OCI-LY1 (cell line): ENCODE data around the gene CDC42BPA.

ENCODE experiments used
- H2AFZ ChIP-seq: fragments of 200-600 bp; sonication (generic), shearing (Covaris generic); 2 replicates; pipeline ENCODE4 v1.6.0; 2014; ENCODE audit warnings: antibody characterized with exemption, mild to moderate bottlenecking, low read length
- H3F3A ChIP-seq: fragments of 200-600 bp; sonication (generic), shearing (Covaris generic); 2 replicates; pipeline ENCODE4 v1.6.0; 2014; ENCODE audit warnings: mild to moderate bottlenecking, antibody characterized with exemption, low read length, moderate library complexity; ENCODE audit not compliant: insufficient read depth
- H3K27ac ChIP-seq: fragments of 200-600 bp; sonication (generic); 2 replicates; pipeline ENCODE4 v1.5.1; 2014; ENCODE audit warnings: low read length, mixed run types, mild to moderate bottlenecking, low read depth; ENCODE audit not compliant: poor library complexity, severe bottlenecking
- H3K27me3 ChIP-seq: fragments of 200-600 bp; sonication (generic); 2 replicates; pipeline ENCODE4 v1.6.0; 2014; ENCODE audit warnings: antibody characterized with exemption, mild to moderate bottlenecking, low read length, moderate library complexity; ENCODE audit not compliant: insufficient read depth
- H3K36me3 ChIP-seq: fragments of 200-600 bp; sonication (generic); 2 replicates; pipeline ENCODE4 v1.6.1; 2014; ENCODE audit warnings: mild to moderate bottlenecking, antibody characterized with exemption, low read length, moderate library complexity, mixed read lengths; ENCODE audit not compliant: insufficient read depth
- H3K4me1 ChIP-seq: fragments of 200-600 bp; sonication (generic); 2 replicates; pipeline ENCODE4 v1.5.1; 2014; ENCODE audit warnings: mild to moderate bottlenecking, low read length, moderate library complexity; ENCODE audit not compliant: insufficient read depth, severe bottlenecking
- H3K4me2 ChIP-seq: fragments of 200-600 bp; sonication (generic), shearing (Covaris generic); 2 replicates; pipeline ENCODE4 v1.6.1; 2014; ENCODE audit warnings: low read length
- H3K4me3 ChIP-seq: fragments of 200-600 bp; sonication (generic); 2 replicates; pipeline ENCODE4 v1.5.1; 2014; ENCODE audit warnings: low read length, low read depth, mild to moderate bottlenecking, mixed read lengths; ENCODE audit not compliant: poor library complexity, severe bottlenecking
- H3K79me2 ChIP-seq: fragments of 200-600 bp; shearing (Covaris generic); 2 replicates; pipeline ENCODE4 v1.6.1; 2016; ENCODE audit warnings: mixed run types, low read length, mixed read lengths; ENCODE audit not compliant: insufficient read depth
- H3K9ac ChIP-seq: fragments of 200-600 bp; sonication (generic), shearing (Covaris generic); 2 replicates; pipeline ENCODE4 v1.6.1; 2014; ENCODE audit warnings: mild to moderate bottlenecking, low read length, mixed read lengths
- H3K9me2 ChIP-seq: fragments of 200-600 bp; sonication (generic), shearing (Covaris generic); 2 replicates; pipeline ENCODE4 v1.6.1; 2014; ENCODE audit warnings: low read depth, mild to moderate bottlenecking, low read length, mixed read lengths
- H3K9me3 ChIP-seq: fragments of 200-600 bp; shearing (Covaris generic); 2 replicates; pipeline ENCODE4 v1.6.1; 2014; ENCODE audit warnings: low read length, mixed read lengths
- H4K20me1 ChIP-seq: fragments of 200-600 bp; sonication (generic), shearing (Covaris generic); 2 replicates; pipeline ENCODE4 v1.6.0; 2016; ENCODE audit warnings: mild to moderate bottlenecking, low read length; ENCODE audit not compliant: insufficient read depth
- CTCF ChIP-seq: fragments of 200-600 bp; sonication (generic), shearing (Covaris generic); IDR thresholded peaks from 2 replicates; pipeline ENCODE4 v1.5.1; 2017; ENCODE audit warnings: mild to moderate bottlenecking, antibody characterized with exemption, low read length, moderate library complexity, mixed read lengths
- EZH2 ChIP-seq: fragments of 200-600 bp; sonication (generic), shearing (Covaris generic); IDR thresholded peaks from 2 replicates; pipeline ENCODE4 v1.8.0; 2017; ENCODE audit warnings: borderline replicate concordance, mixed run types, mild to moderate bottlenecking, antibody characterized with exemption, low read length, moderate library complexity, mixed read lengths

The CDC42BPA gene

GRCh38 chr1:227042292-227042691 is 276.0 kb downstream of the CDC42BPA start:
- Histone ChIP-seq H3K27ac (no peak overlapping the region), H3K79me2 (no peaks in the 10 kb centered on the region), H4K20me1 (no peaks in the 10 kb centered on the region), H3K4me3 (no peak overlapping the region), H3K4me2 (no peak overlapping the region), H3K4me1 (no peaks in the 10 kb centered on the region), H3K9me3 (no peaks in the 10 kb centered on the region), H3K36me3 (no peaks in the 10 kb centered on the region), H3K9ac (no peak overlapping the region), H3K9me2 (no peaks in the 10 kb centered on the region), H2AFZ (no peak overlapping the region), H3F3A (no peaks in the 10 kb centered on the region), H3K27me3 (no peaks in the 10 kb centered on the region)
- TF ChIP-seq CTCF (no peak), EZH2 (no peak)

GRCh38 chr1:227038401-227038800 is 279.9 kb downstream of the CDC42BPA start:
- no peaks in the 10 kb centered on the region for H3K4me1 ChIP-seq
- H3K4me2 ChIP-seq, result no peak overlapping the region
- no peak overlapping the region for H2AFZ ChIP-seq
- no peaks in the 10 kb centered on the region for H3K36me3 ChIP-seq
- H3K4me3 ChIP-seq, result no peak overlapping the region
- no peak overlapping the region for H3K9ac ChIP-seq
- no peaks in the 10 kb centered on the region for H3K9me3 ChIP-seq
- no peaks in the 10 kb centered on the region for H3K27me3 ChIP-seq
- H3K9me2 ChIP-seq, result no peaks in the 10 kb centered on the region
- H3K79me2 ChIP-seq, result no peaks in the 10 kb centered on the region
- no peak overlapping the region for H3K27ac ChIP-seq
- TF ChIP-seq CTCF (no peak), EZH2 (no peak)
- H4K20me1 ChIP-seq, result no peaks in the 10 kb centered on the region
- H3F3A ChIP-seq, result no peaks in the 10 kb centered on the region

- H3K79me2 ChIP-seq, result no peaks in the 10 kb centered on the region
- H2AFZ ChIP-seq, result no peak overlapping the region
- H3K4me2 ChIP-seq, result no peak overlapping the region
- no peak overlapping the region for H3K27ac ChIP-seq
- no peak overlapping the region for H3K4me3 ChIP-seq
- no peaks in the 10 kb centered on the region for H3F3A ChIP-seq
- H3K36me3 ChIP-seq, result no peaks in the 10 kb centered on the region
- H4K20me1 ChIP-seq, result no peaks in the 10 kb centered on the region
- H3K9me3 ChIP-seq, result no peaks in the 10 kb centered on the region
- H3K9ac ChIP-seq, result no peak overlapping the region
- no peaks in the 10 kb centered on the region for H3K9me2 ChIP-seq
- H3K4me1 ChIP-seq, result no peaks in the 10 kb centered on the region
- H3K27me3 ChIP-seq, result no peaks in the 10 kb centered on the region
- TF ChIP-seq EZH2 (no peak), CTCF (no peak)
Measured at GRCh38 chr1:227037121-227037520, 281.2 kb downstream of the CDC42BPA start.
